Lower leg skin (tissue), 4 donors: Measurements from ENCODE around the gene PIGS. TPM values are rescaled to one million over a fixed set of nuclear protein-coding genes. Genes with fewer than 3 reads are reported as not detected.

Experiments
- DNase-seq, 2 donors: peaks; one replicate each; pipeline ENCODE4 v3.0.0-alpha.2; 2019; ENCODE audit warnings: low spot score in 2 of 2
- H3K4me3 ChIP-seq: fragments of 200-600 bp; sonication (generic); 2 replicates; pipeline ENCODE4 v1.5.1; 2017; ENCODE audit warnings: mild to moderate bottlenecking, low read depth; ENCODE audit not compliant: poor library complexity, severe bottlenecking
- POLR2A ChIP-seq, 2 donors: fragments of 450-650 bp; IDR thresholded peaks; one replicate each; pipeline ENCODE4 v1.6.1; 2016 to 2017; ENCODE audit warnings: antibody characterized with exemption in 2 of 2, mild to moderate bottlenecking in 1 of 2, moderate library complexity in 1 of 2
- WGBS, 2 donors: methylation state at CpG; one replicate each; pipeline ENCODE4 v1.1.5; 2018; 5-methylcytosine and 5-hydroxymethylcytosine counted together
- intact Hi-C: fragments of 100-400 bp; cut with DNase I; formaldehyde crosslinking; loops from one replicate; pipeline ENCODE4 v1.15.0; 2023; ENCODE audit warnings: low total_unique reads
- total RNA-seq, 4 donors: library from RNA; depleted of rRNA; stranded (reverse); fragments of >200 nt; gene quantifications; one replicate each; pipeline ENCODE4 v1.1.0, GENCODE V29; 2016
- TF ChIP-seq, protein P1 (sequence below), 3 donors: fragments of 450-650 bp; IDR thresholded peaks; one replicate each; pipeline ENCODE4 v1.5.1; 2016; ENCODE audit warnings: antibody characterized with exemption in 3 of 3, mild to moderate bottlenecking in 3 of 3, moderate library complexity in 2 of 3

Gene PIGS
- total RNA-seq, 4 donors from 2014 or later, result 57.6 to 84.0 (median 75.1) TPM

DNA sequence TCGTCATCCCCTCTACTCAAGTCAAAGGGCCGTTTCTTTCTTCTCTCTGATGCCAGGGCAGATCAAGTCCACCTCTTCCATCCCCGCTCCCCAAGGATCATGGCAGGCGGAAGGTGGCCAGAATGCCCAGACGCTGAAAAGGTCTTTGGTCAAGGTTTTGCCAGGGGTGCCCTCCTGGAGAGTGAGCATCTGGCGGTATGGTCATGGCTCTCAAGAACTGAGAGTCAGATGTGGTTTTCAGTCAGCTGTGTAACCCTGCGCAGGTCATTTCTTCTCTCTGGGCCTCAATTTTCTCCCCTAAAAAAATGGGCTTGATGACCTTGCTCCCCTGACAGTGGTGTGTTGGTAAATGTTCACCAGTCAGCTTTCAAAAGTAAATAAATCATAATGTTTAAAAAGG is 52.7 kb downstream of the PIGS start:
- intact Hi-C loops, result no loop called here
- no peak overlapping the region for H3K4me3 ChIP-seq
- no peak for TF ChIP-seq POLR2A (IDR thresholded peaks at IDR 0.05)
- TF ChIP-seq, protein P1, sequence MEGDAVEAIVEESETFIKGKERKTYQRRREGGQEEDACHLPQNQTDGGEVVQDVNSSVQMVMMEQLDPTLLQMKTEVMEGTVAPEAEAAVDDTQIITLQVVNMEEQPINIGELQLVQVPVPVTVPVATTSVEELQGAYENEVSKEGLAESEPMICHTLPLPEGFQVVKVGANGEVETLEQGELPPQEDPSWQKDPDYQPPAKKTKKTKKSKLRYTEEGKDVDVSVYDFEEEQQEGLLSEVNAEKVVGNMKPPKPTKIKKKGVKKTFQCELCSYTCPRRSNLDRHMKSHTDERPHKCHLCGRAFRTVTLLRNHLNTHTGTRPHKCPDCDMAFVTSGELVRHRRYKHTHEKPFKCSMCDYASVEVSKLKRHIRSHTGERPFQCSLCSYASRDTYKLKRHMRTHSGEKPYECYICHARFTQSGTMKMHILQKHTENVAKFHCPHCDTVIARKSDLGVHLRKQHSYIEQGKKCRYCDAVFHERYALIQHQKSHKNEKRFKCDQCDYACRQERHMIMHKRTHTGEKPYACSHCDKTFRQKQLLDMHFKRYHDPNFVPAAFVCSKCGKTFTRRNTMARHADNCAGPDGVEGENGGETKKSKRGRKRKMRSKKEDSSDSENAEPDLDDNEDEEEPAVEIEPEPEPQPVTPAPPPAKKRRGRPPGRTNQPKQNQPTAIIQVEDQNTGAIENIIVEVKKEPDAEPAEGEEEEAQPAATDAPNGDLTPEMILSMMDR (IDR thresholded peaks at IDR 0.05), result no peak
- WGBS, 2 donors, result 85 to 86% methylated on average over 7 of the region's 7 CpGs
- no peak for DNase-seq

DNA sequence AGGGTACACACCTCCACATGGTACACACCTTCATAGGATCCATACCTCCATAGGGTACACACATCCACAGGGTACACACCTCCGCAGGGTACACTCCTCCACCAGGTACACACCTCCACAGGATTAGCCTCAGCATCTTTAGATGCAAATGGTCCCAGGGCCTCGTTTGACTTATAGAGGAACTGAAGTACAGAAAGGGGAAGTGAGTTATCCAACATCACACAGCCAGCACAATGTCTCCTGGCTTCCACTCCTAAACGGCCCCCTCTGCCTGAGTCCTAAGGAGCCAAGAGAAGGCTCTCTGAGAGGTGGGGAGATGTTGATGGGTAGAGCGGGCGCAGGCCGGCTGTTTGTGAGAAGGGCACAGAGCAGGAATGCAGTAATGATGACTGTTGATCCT is 53.2 kb downstream of the PIGS start:
- no peak for DNase-seq
- no peak for TF ChIP-seq POLR2A (IDR thresholded peaks at IDR 0.05)
- TF ChIP-seq, protein P1 (IDR thresholded peaks at IDR 0.05), result no peak
- no peak overlapping the region for H3K4me3 ChIP-seq
- intact Hi-C loops, result no loop called here
- 67 to 72% methylated on average over 6 of the region's 6 CpGs for WGBS, 2 donors

DNA sequence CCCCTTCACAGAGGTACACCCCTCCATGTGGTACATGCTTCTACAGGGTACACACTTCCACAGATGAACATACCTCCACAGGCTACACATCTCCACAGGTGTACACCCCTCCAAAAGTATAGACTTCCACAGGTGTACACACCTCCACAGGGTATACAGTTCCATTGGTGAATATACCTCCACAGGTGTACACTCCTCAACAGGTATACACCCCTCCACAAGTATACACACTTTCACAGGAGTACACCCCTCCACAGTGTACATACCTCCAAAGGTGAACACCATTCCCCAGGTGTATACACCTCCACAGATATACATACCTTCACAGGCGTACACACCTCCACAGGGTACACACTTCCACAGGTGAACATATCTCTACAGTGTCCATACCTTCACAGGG is 55.8 kb downstream of the PIGS start:
- no peak for DNase-seq
- no peak overlapping the region for H3K4me3 ChIP-seq
- intact Hi-C loops, result no loop called here
- 91 to 100% methylated on average over 1 of the region's 1 CpG for WGBS, 2 donors
- no peak for TF ChIP-seq POLR2A (IDR thresholded peaks at IDR 0.05)
- TF ChIP-seq, protein P1 (IDR thresholded peaks at IDR 0.05), result no peak

DNA sequence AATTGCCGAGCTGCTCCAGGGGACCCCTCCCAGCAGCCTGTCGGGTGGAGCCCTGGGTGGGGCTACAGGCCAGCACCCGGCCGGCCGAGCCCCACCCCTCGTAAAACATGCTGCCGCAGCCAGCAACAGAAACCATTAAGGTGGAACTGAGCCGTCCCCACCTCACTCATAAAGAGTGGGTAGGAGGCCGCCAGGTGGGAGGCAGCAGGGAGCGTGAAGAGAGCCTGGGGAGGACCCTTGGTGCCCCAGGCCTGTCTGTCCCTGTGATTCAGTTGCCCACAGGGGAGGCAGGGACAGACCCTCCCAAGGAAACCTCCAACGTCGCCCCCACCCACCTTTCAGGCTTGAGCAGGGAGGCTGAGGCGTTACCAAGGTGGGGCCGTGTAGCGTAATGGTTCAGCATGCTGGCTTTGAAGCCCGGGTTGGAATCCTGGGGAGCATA is 56.7 kb downstream of the PIGS start:
- intact Hi-C loops, result no loop called here
- no peak for TF ChIP-seq POLR2A (IDR thresholded peaks at IDR 0.05)
- TF ChIP-seq, protein P1 (IDR thresholded peaks at IDR 0.05), result no peak
- 24 to 32% methylated on average over 15 to 16 of the region's 16 CpGs for WGBS, 2 donors
- no peak overlapping the region for H3K4me3 ChIP-seq
- no peak for DNase-seq

DNA sequence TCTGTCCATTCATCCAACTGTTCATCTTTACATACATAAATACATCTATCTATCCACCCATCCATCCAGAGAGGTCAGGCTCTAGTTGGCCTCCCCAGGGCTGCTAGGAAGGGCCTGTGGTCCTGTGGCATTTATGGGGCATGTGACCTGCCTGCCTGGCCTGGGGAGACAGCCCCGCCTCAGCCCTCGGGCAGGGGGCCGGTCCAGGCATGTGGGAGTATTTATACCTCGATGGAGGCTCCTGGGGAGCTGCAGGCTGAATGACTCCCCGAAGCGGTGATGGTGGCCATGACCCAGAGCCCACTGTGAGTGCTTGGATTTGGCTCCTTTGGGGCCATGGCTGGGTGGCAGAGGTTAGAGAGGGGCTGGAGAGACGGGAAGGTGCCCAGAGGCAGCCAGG is 57.8 kb downstream of the PIGS start:
- no peak overlapping the region for H3K4me3 ChIP-seq
- TF ChIP-seq, protein P1 (IDR thresholded peaks at IDR 0.05), result no peak
- TF ChIP-seq POLR2A (IDR thresholded peaks at IDR 0.05), result no peak
- intact Hi-C loops, result no loop called here
- DNase-seq, result no peak
- 58 to 61% methylated on average over 7 of the region's 7 CpGs for WGBS, 2 donors

DNA sequence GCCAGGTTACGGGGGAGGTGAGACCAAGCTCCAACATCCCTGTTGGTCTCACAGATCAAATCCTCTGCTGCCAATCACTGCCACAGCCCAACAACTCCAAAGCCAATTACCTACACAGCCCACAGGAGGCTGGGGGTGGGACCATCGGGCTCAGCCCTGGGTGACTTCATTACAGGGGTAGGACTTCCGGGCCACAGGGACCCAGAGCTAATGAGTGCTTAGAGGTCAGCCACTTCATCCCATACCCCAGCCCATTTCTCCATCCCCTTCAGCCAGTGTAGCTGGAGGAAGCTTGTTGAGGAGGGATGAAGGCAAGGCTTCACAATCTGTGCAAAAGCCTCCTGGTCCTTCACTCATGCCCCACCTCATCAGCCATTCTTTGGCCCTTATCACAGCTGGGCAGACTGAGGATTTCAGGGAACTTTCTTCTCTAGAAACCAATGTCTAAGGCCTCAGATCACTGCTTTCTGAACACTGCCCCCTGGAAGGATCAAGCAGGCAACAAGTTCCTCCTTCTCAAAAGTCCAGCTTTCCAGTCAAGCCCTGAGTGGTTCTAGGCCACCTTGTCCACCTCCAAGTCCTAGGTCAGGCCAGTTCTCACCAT is 59.4 kb downstream of the PIGS start:
- no peak for TF ChIP-seq POLR2A (IDR thresholded peaks at IDR 0.05)
- TF ChIP-seq, protein P1 (IDR thresholded peaks at IDR 0.05), result no peak
- DNase-seq, result no peak
- intact Hi-C loops, result no loop called here
- no peak overlapping the region for H3K4me3 ChIP-seq
- WGBS, 2 donors, result 74 to 75% methylated on average over 3 of the region's 3 CpGs
